Upper lobe of right lung (tissue), 1 donor: Measurements from ENCODE around the gene LPP. TPM values are rescaled to one million over a fixed set of nuclear protein-coding genes. Genes with fewer than 3 reads are reported as not detected.
A peak's percentile ranks its signal among the peaks of the same experiment; 100 is the strongest.

Experiments
- ATAC-seq: fragments of 200-7000 bp; cut with Tn5 transposase; one replicate; pipeline ENCODE4 v1.9.1; 2020; ENCODE audit warnings: mild to moderate bottlenecking, moderate library complexity
- DNase-seq: peaks from one replicate; pipeline ENCODE4 v3.0.0-alpha.2; 2020
- H3K27ac ChIP-seq: fragments of 200-600 bp; one replicate; pipeline ENCODE4 v1.8.0; 2022
- H3K27me3 ChIP-seq: fragments of 200-600 bp; one replicate; pipeline ENCODE4 v1.8.0; 2022; ENCODE audit warnings: mild to moderate bottlenecking
- H3K36me3 ChIP-seq: fragments of 200-600 bp; one replicate; pipeline ENCODE4 v1.8.0; 2022
- H3K4me1 ChIP-seq: fragments of 200-600 bp; one replicate; pipeline ENCODE4 v1.8.0; 2022
- H3K4me3 ChIP-seq: fragments of 200-600 bp; one replicate; pipeline ENCODE4 v1.8.0; 2022; ENCODE audit warnings: mild to moderate bottlenecking
- H3K9me3 ChIP-seq: fragments of 200-600 bp; one replicate; pipeline ENCODE4 v1.8.0; 2022
- CTCF ChIP-seq: fragments of 200-600 bp; IDR thresholded peaks from one replicate; pipeline ENCODE4 v1.8.0; 2022; ENCODE audit warnings: antibody characterized with exemption
- intact Hi-C: fragments of 100-400 bp; cut with DNase I; formaldehyde crosslinking; loops from one replicate; pipeline ENCODE4 v1.11.0; 2022
- total RNA-seq: library from RNA; stranded (reverse); fragmentation: NEBNext Ultra II Directional; extraction: Animal tissue kit (Norgen Biotek cat#: 25700); gene quantifications from one replicate; pipeline ENCODE4 v1.2.1, GENCODE V29; 2021
- donor health status: DM: no; HTN: yes; CAD: no; lungs with severe emphysema.

The LPP gene
- total RNA-seq, 1 donor from 2014 or later = 191 TPM

- H3K9me3 ChIP-seq = no peaks in the 10 kb centered on the region
- DNase-seq (no peak), ATAC-seq (no peak)
- intact Hi-C loops = no loop called here
- no peaks in the 10 kb centered on the region for H3K27me3 ChIP-seq
- no peak overlapping the region for H3K4me3 ChIP-seq
- peaks cover 19% of the 10 kb centered on the region for H3K4me1 ChIP-seq
- H3K36me3 ChIP-seq = no peaks in the 10 kb centered on the region
- no peak overlapping the region for H3K27ac ChIP-seq
- TF ChIP-seq CTCF = no peak
These were observed 750.7 kb downstream of the LPP start for GRCh38 chr3:188904670-188905069.

GRCh38 chr3:188905547-188905946 lies 751.6 kb downstream of the LPP start:
- ATAC-seq (peak; percentile 77), DNase-seq (no peak)
- H3K9me3 ChIP-seq = no peaks in the 10 kb centered on the region
- intact Hi-C loops = no loop called here
- no peak for TF ChIP-seq CTCF
- no peak overlapping the region for H3K4me3 ChIP-seq
- H3K27ac ChIP-seq = peak overlapping the region; percentile 63
- H3K27me3 ChIP-seq = no peaks in the 10 kb centered on the region
- H3K36me3 ChIP-seq = no peaks in the 10 kb centered on the region
- H3K4me1 ChIP-seq = peaks cover 12% of the 10 kb centered on the region

GRCh38 chr3:188906236-188906635 lies 752.3 kb downstream of the LPP start:
- intact Hi-C loops = no loop called here
- H3K36me3 ChIP-seq = no peaks in the 10 kb centered on the region
- H3K4me3 ChIP-seq = no peak overlapping the region
- H3K27ac ChIP-seq = peak overlapping the region; percentile 63
- no peaks in the 10 kb centered on the region for H3K9me3 ChIP-seq
- TF ChIP-seq CTCF = no peak
- no peak for DNase-seq
- H3K4me1 ChIP-seq = peaks cover 5% of the 10 kb centered on the region
- no peaks in the 10 kb centered on the region for H3K27me3 ChIP-seq
- ATAC-seq = no peak

GRCh38 chr3:188908002-188908850 lies 754.3 kb downstream of the LPP start:
- Histone ChIP-seq H3K27ac (no peak overlapping the region), H3K4me3 (no peak overlapping the region), H3K27me3 (no peaks in the 10 kb centered on the region), H3K4me1 (no peaks in the 10 kb centered on the region), H3K36me3 (no peaks in the 10 kb centered on the region), H3K9me3 (no peaks in the 10 kb centered on the region)
- intact Hi-C loops = no loop called here
- no peak for TF ChIP-seq CTCF
- DNase-seq (no peak), ATAC-seq (no peak)

- no peaks in the 10 kb centered on the region for H3K36me3 ChIP-seq
- H3K4me1 ChIP-seq = peaks cover 16% of the 10 kb centered on the region
- TF ChIP-seq CTCF = no peak
- ATAC-seq = peak; percentile 66
- no peak overlapping the region for H3K27ac ChIP-seq
- intact Hi-C loops = no loop called here
- no peak overlapping the region for H3K4me3 ChIP-seq
- no peaks in the 10 kb centered on the region for H3K9me3 ChIP-seq
- no peak for DNase-seq
- no peaks in the 10 kb centered on the region for H3K27me3 ChIP-seq
These were observed 757.3 kb downstream of the LPP start for GRCh38 chr3:188911026-188911850.
